Measurements from ENCODE around the gene DIAPH2. TPM values are rescaled to one million over a fixed set of nuclear protein-coding genes. Genes with fewer than 3 reads are reported as not detected.

Gene DIAPH2
- total RNA-seq, 1 donor from 2014 or later: 3.8 TPM

DNA sequence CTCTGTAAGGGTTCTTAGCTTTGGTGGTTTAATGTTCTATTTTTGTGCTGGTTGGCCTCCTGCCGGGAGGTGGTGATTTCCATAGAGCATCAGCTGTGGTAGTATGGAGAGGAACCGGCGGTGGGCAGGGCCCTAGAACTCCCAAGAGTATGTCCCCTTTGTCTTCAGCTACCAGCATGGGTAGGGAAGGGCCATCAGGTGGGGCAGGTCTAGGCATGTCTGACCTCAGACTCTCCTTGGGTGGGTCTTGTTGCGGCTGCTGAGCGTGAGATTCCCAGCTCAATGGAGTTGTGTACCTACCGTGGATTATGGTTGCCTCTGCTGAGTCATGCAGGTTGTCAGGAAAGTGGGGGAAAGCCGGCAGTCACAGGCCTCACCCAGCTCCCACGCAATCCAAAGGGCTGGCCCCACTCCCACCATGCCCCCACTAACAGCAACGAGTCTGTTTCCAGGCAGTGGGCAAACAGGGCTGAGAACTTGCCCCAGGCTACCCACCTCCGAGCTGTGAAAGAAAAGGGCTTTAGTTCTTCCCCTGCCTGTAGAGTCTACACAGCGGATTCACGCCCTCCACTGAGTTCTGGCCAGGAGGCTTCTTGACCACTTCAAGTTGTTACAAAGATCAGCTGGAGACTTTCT lies 434.9 kb downstream of the DIAPH2 start:
- no peaks in the 10 kb centered on the region for H3K9me3 Mint-ChIP-seq (ENCODE audit: unreplicated experiment)
- no peaks in the 10 kb centered on the region for H3K4me1 Mint-ChIP-seq (ENCODE audit: low read depth, unreplicated experiment)
- H3K4me3 Mint-ChIP-seq (ENCODE audit: unreplicated experiment): no peak overlapping the region
- no peak overlapping the region for H3K27ac Mint-ChIP-seq (ENCODE audit: unreplicated experiment)
- no peak for DNase-seq
- no peaks in the 10 kb centered on the region for H3K27me3 Mint-ChIP-seq (ENCODE audit: unreplicated experiment)
- H3K36me3 Mint-ChIP-seq (ENCODE audit: unreplicated experiment): no peaks in the 10 kb centered on the region
- TF ChIP-seq, protein P1, sequence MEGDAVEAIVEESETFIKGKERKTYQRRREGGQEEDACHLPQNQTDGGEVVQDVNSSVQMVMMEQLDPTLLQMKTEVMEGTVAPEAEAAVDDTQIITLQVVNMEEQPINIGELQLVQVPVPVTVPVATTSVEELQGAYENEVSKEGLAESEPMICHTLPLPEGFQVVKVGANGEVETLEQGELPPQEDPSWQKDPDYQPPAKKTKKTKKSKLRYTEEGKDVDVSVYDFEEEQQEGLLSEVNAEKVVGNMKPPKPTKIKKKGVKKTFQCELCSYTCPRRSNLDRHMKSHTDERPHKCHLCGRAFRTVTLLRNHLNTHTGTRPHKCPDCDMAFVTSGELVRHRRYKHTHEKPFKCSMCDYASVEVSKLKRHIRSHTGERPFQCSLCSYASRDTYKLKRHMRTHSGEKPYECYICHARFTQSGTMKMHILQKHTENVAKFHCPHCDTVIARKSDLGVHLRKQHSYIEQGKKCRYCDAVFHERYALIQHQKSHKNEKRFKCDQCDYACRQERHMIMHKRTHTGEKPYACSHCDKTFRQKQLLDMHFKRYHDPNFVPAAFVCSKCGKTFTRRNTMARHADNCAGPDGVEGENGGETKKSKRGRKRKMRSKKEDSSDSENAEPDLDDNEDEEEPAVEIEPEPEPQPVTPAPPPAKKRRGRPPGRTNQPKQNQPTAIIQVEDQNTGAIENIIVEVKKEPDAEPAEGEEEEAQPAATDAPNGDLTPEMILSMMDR (IDR thresholded peaks at IDR 0.05; ENCODE audit: partially characterized antibody, unreplicated experiment): no peak

DNA sequence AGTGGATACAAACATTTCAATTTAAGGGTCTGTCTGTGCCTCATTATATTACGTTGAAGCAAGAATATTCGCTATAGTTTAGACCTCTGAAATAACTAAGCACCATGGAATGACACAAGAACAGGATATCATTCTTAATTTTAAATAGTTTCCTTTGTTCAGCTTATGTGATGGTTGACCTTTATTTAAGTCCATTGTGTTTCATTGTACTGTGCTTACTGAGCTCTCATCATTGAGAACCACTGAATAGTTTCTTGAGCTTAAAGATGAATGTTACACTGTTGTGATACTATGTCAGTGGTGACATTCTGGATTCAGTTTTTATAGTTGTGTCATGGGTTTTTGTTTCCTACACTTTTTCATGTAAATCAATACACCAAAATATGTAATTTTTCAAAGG lies 438.4 kb downstream of the DIAPH2 start:
- Mint-ChIP-seq H3K27ac (ENCODE audit: unreplicated experiment) (no peak overlapping the region), H3K4me3 (ENCODE audit: unreplicated experiment) (no peak overlapping the region), H3K9me3 (ENCODE audit: unreplicated experiment) (no peaks in the 10 kb centered on the region), H3K27me3 (ENCODE audit: unreplicated experiment) (no peaks in the 10 kb centered on the region), H3K4me1 (ENCODE audit: low read depth, unreplicated experiment) (no peaks in the 10 kb centered on the region), H3K36me3 (ENCODE audit: unreplicated experiment) (no peaks in the 10 kb centered on the region)
- TF ChIP-seq, protein P1 (IDR thresholded peaks at IDR 0.05; ENCODE audit: partially characterized antibody, unreplicated experiment): no peak
- DNase-seq: no peak

DNA sequence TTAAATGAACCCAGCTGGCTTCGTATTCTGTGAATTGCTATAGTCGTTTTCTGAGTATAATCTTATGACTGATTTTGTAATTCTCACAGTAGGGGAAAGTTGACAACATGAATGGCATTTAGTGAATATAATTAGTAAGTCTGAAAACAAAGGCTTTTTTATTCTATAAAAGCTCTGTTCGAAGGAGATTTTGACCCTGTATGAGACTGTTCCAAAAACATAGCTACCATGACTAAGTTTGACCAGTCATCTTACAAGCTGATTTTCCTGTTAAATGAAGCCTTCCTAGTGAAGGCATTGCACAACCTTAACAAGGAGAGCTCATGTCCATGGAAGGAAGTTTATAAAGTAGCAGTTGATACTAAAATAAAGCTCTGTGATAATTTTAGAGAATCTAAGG lies 441.4 kb downstream of the DIAPH2 start:
- Mint-ChIP-seq H3K9me3 (ENCODE audit: unreplicated experiment) (no peaks in the 10 kb centered on the region), H3K27ac (ENCODE audit: unreplicated experiment) (no peak overlapping the region), H3K4me3 (ENCODE audit: unreplicated experiment) (no peak overlapping the region), H3K27me3 (ENCODE audit: unreplicated experiment) (no peaks in the 10 kb centered on the region), H3K36me3 (ENCODE audit: unreplicated experiment) (no peaks in the 10 kb centered on the region), H3K4me1 (ENCODE audit: low read depth, unreplicated experiment) (no peaks in the 10 kb centered on the region)
- DNase-seq: no peak
- TF ChIP-seq, protein P1 (IDR thresholded peaks at IDR 0.05; ENCODE audit: partially characterized antibody, unreplicated experiment): no peak

DNA sequence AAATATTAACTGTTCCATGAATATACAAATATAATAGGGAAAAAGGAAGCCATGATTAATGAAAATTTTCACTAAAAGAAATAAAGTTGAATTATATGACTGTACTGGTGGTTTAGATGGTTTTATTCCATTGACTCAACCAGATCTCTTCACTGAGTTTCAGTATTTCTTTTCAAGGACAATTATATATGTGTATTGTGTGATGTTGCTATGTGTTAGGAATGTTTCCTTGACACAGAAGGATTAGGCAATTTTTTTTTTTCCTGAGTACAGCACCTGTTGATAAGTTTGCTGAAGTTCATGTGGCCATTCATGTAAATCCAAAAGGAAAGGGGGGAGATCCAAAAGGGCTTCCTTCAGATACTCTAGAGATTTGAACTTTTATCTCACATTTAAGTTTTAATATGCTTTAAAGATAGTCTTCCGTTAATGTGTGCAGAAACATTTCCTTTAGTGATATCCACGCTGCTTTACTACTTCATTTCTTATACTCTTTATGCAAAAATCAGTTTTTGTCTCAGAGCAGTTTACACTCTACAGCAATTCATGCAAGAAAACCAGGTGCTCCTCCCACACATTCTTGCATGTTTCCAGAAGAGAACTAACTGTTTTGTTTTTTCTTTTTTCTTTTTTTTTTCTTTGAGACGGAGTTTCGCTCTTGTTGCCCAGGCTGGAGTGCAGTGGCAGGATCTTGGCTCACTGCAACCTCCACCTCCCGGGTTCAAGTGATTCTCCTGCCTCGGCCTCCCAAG lies 448.2 kb downstream of the DIAPH2 start:
- Mint-ChIP-seq H3K27me3 (ENCODE audit: unreplicated experiment) (no peaks in the 10 kb centered on the region), H3K27ac (ENCODE audit: unreplicated experiment) (no peak overlapping the region), H3K9me3 (ENCODE audit: unreplicated experiment) (no peaks in the 10 kb centered on the region), H3K4me1 (ENCODE audit: low read depth, unreplicated experiment) (no peaks in the 10 kb centered on the region), H3K4me3 (ENCODE audit: unreplicated experiment) (no peak overlapping the region), H3K36me3 (ENCODE audit: unreplicated experiment) (no peaks in the 10 kb centered on the region)
- no peak for DNase-seq
- TF ChIP-seq, protein P1 (IDR thresholded peaks at IDR 0.05; ENCODE audit: partially characterized antibody, unreplicated experiment): no peak

DNA sequence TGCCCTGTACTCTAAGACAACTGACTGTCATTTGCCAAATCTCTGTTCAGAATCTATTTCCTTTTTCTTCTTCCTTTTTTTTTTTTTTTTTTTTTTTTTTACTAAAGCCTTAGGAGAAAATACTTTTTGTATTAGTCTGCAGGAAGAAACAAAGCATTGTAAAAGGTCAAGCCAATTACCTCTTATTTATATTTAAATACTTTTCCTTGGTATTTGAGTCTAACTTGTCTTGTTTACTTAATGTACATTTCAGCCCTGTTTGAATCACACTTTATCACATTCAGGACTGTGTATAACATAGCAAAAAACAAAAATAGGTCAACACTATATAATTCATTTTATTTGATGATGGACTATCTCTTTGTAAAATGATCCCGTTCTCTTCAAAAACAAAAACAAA lies 461.3 kb downstream of the DIAPH2 start:
- H3K4me1 Mint-ChIP-seq (ENCODE audit: low read depth, unreplicated experiment): no peaks in the 10 kb centered on the region
- no peak overlapping the region for H3K4me3 Mint-ChIP-seq (ENCODE audit: unreplicated experiment)

More for the DNA sequence above, 461.3 kb downstream of the DIAPH2 start:
- no peaks in the 10 kb centered on the region for H3K36me3 Mint-ChIP-seq (ENCODE audit: unreplicated experiment)
- peaks cover 1% of the 10 kb centered on the region for H3K9me3 Mint-ChIP-seq (ENCODE audit: unreplicated experiment)
- H3K27ac Mint-ChIP-seq (ENCODE audit: unreplicated experiment): no peak overlapping the region
- TF ChIP-seq, protein P1 (IDR thresholded peaks at IDR 0.05; ENCODE audit: partially characterized antibody, unreplicated experiment): no peak
- H3K27me3 Mint-ChIP-seq (ENCODE audit: unreplicated experiment): no peaks in the 10 kb centered on the region
- DNase-seq: no peak

Measured in glutamatergic neuron (in vitro differentiated cells).